Stimulated activated CD8-positive, alpha-beta memory T cell treated with anti-CD3 and anti-CD28 coated beads, Interleukin-7, amount 100 ng/mL, for 48 hours (primary cell): Measurements from ENCODE around the gene ZNF236.

Source experiments
- DNase-seq, 2 donors: peaks; one replicate each; pipeline ENCODE4 v3.0.0-alpha.2; 2020; ENCODE audit warnings: low read depth in 1 of 2; ENCODE audit errors: extremely low read depth in 1 of 2

The ZNF236 gene

GRCh38 chr18:77019641-77020040 lies 197.3 kb downstream of the ZNF236 start:
- DNase-seq = no peak
